Measurements from ENCODE around the gene GOLGA7B. TPM values are rescaled to one million over a fixed set of nuclear protein-coding genes. Genes with fewer than 3 reads are reported as not detected.

The GOLGA7B gene
- total and polyA plus RNA-seq, 2 donors (not counting 3 experiments of a cell fraction or from before 2014, with no cell fraction given), result 0.03 TPM; not detected in 1

- Histone ChIP-seq H3K27ac (ENCODE audit: insufficient read depth, low read depth, low read length) (no peak overlapping the region), H3K4me2 (ENCODE audit: insufficient read depth, low read length) (no peak overlapping the region), H4K20me1 (replicated peaks; ENCODE audit: control insufficient read depth, extremely low read depth, insufficient read depth, low read length) (no peaks in the 10 kb centered on the region), H2AFZ (ENCODE audit: low read depth, low read length) (no peak overlapping the region), H3K4me3 (replicated peaks in 1 of 3; ENCODE audit: insufficient read depth in 1 of 3, low read depth in 1 of 3, low read length in 3 of 3) (no peak overlapping the region), H3K9me3 (replicated peaks; ENCODE audit: control insufficient read depth, insufficient read depth, low read length) (no peaks in the 10 kb centered on the region), H3K36me3 (ENCODE audit: control insufficient read depth in 2 of 2, extremely low read depth in 1 of 2, insufficient read depth in 2 of 2, low read length in 2 of 2) (no peaks in the 10 kb centered on the region), H3K9ac (replicated peaks; ENCODE audit: extremely low read depth, insufficient read depth, low read length) (no peak overlapping the region), H3K9me1 (replicated peaks; ENCODE audit: control insufficient read depth, extremely low read depth, insufficient read depth, low read length) (no peaks in the 10 kb centered on the region), H3K27me3 (ENCODE audit: control insufficient read depth in 2 of 2, insufficient read depth in 2 of 2, low read length in 2 of 2) (peaks cover 0 to 3% of the 10 kb centered on the region in 2 experiments), H3K4me1 (ENCODE audit: control insufficient read depth, extremely low read depth, insufficient read depth, low read length) (no peaks in the 10 kb centered on the region), H3K79me2 (ENCODE audit: control insufficient read depth, insufficient read depth, low read length) (no peaks in the 10 kb centered on the region)
- no TSS peak for BruUV-seq (replicated peaks)
- POLR2A ChIA-PET, result no interaction called here
- FAIRE-seq (no peak), DNase-seq (ENCODE audit: low read depth, low spot score) (no peak)
- intact Hi-C loops (cut with micrococcal nuclease) (no loop called here), dilution Hi-C loops (cut with MboI; ENCODE audit: extremely low pct_ligation_motif_present, low sequenced_read_pairs) (no loop called here)
- TF ChIP-seq, protein P1, sequence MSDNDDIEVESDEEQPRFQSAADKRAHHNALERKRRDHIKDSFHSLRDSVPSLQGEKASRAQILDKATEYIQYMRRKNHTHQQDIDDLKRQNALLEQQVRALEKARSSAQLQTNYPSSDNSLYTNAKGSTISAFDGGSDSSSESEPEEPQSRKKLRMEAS (IDR thresholded peaks at IDR 0.05; ENCODE audit: insufficient read depth, insufficient read length), result no peak
- CTCF ChIA-PET, result interaction anchor here (6.3 kb wide), 1 partner anchor 8 kb away, joined by 41 read pairs; no protein-coding TSS in a partner anchor
Observed at GRCh38 chr10:97907211-97907610, 57.6 kb downstream of the GOLGA7B start.

GRCh38 chr10:97907830-97908229 lies 58.2 kb downstream of the GOLGA7B start:
- Histone ChIP-seq H3K9ac (replicated peaks; ENCODE audit: extremely low read depth, insufficient read depth, low read length) (no peak overlapping the region), H3K27ac (ENCODE audit: insufficient read depth, low read depth, low read length) (no peak overlapping the region), H4K20me1 (replicated peaks; ENCODE audit: control insufficient read depth, extremely low read depth, insufficient read depth, low read length) (no peaks in the 10 kb centered on the region), H3K9me1 (replicated peaks; ENCODE audit: control insufficient read depth, extremely low read depth, insufficient read depth, low read length) (no peaks in the 10 kb centered on the region), H3K79me2 (ENCODE audit: control insufficient read depth, insufficient read depth, low read length) (no peaks in the 10 kb centered on the region), H3K9me3 (replicated peaks; ENCODE audit: control insufficient read depth, insufficient read depth, low read length) (no peaks in the 10 kb centered on the region), H3K4me2 (ENCODE audit: insufficient read depth, low read length) (no peak overlapping the region), H3K27me3 (ENCODE audit: control insufficient read depth in 2 of 2, insufficient read depth in 2 of 2, low read length in 2 of 2) (peaks cover 0 to 3% of the 10 kb centered on the region in 2 experiments), H3K4me3 (replicated peaks in 1 of 3; ENCODE audit: insufficient read depth in 1 of 3, low read depth in 1 of 3, low read length in 3 of 3) (no peak overlapping the region), H3K4me1 (ENCODE audit: control insufficient read depth, extremely low read depth, insufficient read depth, low read length) (no peaks in the 10 kb centered on the region), H2AFZ (ENCODE audit: low read depth, low read length) (no peak overlapping the region), H3K36me3 (ENCODE audit: control insufficient read depth in 2 of 2, extremely low read depth in 1 of 2, insufficient read depth in 2 of 2, low read length in 2 of 2) (no peaks in the 10 kb centered on the region)
- POLR2A ChIA-PET, result no interaction called here
- FAIRE-seq (no peak), DNase-seq (ENCODE audit: low read depth, low spot score) (no peak)
- dilution Hi-C loops (cut with MboI; ENCODE audit: extremely low pct_ligation_motif_present, low sequenced_read_pairs) (no loop called here), intact Hi-C loops (cut with micrococcal nuclease) (no loop called here)
- CTCF ChIA-PET, result no interaction called here
- TF ChIP-seq, protein P2, sequence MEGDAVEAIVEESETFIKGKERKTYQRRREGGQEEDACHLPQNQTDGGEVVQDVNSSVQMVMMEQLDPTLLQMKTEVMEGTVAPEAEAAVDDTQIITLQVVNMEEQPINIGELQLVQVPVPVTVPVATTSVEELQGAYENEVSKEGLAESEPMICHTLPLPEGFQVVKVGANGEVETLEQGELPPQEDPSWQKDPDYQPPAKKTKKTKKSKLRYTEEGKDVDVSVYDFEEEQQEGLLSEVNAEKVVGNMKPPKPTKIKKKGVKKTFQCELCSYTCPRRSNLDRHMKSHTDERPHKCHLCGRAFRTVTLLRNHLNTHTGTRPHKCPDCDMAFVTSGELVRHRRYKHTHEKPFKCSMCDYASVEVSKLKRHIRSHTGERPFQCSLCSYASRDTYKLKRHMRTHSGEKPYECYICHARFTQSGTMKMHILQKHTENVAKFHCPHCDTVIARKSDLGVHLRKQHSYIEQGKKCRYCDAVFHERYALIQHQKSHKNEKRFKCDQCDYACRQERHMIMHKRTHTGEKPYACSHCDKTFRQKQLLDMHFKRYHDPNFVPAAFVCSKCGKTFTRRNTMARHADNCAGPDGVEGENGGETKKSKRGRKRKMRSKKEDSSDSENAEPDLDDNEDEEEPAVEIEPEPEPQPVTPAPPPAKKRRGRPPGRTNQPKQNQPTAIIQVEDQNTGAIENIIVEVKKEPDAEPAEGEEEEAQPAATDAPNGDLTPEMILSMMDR (IDR thresholded peaks at IDR 0.05; ENCODE audit: extremely low read depth in 1 of 2, insufficient read depth in 1 of 2, low read depth in 1 of 2, low read length in 2 of 2), result no peak
- BruUV-seq (replicated peaks), result no TSS peak
